HG03575 (cell line): ENCODE results near the gene MPDU1.
"Not testable (repeated sequence)": the region's sequence is repeated elsewhere in the genome, so short reads cannot be mapped to it uniquely, and the experiment has no call there.

Experiments used
- ATAC-seq: cut with Tn5 transposase; IDR thresholded peaks from one replicate; pipeline ENCODE4 v1.9.1; 2021; ENCODE audit not compliant: unreplicated experiment, insufficient number of reproducible peaks, low FRiP score; ENCODE audit errors: extremely low read depth

The MPDU1 gene

GRCh38 chr17:7579001-7579833 lies 4.4 kb upstream of the MPDU1 start, which contains the start of gene CD68:
CD68 (plus strand) TSS chr17:7579638; CDS start chr17:7579678, 40 bp downstream.
- no peak for ATAC-seq

DNA sequence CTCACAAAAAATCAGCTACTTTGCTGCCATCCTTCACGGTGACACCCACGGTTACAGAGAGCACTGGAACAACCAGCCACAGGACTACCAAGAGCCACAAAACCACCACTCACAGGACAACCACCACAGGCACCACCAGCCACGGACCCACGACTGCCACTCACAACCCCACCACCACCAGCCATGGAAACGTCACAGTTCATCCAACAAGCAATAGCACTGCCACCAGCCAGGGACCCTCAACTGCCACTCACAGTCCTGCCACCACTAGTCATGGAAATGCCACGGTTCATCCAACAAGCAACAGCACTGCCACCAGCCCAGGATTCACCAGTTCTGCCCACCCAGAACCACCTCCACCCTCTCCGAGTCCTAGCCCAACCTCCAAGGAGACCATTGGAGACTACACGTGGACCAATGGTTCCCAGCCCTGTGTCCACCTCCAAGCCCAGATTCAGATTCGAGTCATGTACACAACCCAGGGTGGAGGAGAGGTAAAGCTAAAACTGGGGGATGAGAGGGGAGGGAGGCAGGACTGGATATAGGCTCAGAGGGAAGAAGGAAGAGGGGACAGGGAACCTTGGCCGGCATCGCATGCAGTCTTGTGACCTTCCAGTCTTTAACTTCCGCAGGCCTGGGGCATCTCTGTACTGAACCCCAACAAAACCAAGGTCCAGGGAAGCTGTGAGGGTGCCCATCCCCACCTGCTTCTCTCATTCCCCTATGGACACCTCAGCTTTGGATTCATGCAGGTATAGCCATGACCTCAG lies 3.6 kb upstream of the MPDU1 start:
- ATAC-seq: no peak

GRCh38 chr17:7580604-7581575 lies 2.8 kb upstream of the MPDU1 start:
- no peak for ATAC-seq

DNA sequence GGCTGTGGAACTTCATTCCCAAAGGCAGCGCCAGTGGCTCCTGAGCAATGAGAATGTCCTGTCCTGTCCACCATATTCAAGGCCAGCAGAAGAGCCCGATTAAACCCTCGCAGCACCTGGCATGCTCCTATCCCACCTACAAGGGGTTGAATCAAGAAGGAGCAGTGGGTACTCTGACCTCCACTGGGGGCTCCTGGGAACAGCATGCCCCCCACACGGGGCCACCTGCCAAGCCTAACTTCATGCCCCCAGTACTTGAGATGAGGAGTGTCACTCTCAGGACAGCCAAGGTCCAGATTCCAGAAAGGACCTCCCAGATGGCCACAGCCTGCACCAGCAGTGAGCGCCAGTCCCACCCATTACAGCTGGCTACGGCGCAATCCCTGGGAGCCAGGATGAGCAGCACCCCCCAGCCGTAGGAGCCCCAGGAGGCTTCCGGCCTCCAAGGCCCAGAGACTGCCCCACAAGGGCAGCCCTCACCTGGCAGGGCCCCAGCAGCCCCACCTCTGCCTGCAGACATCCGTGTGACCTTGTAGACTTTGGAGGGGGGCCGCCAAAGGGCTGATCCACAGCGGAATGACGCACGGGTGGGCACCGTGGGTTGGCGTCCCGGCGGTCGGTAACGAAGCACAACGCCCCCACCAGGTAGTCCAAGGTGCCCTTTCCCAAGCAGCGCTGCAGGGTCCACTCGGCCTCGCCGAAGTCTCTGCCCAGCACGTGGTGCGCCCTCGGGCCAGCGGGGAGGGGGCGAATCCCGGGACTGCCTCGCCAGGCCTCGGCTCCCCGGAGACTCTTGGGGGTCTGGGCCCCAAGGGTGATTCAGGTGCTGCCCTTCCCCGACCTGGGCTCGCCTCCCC lies 1.0 kb upstream of the MPDU1 start:
- no peak for ATAC-seq

DNA sequence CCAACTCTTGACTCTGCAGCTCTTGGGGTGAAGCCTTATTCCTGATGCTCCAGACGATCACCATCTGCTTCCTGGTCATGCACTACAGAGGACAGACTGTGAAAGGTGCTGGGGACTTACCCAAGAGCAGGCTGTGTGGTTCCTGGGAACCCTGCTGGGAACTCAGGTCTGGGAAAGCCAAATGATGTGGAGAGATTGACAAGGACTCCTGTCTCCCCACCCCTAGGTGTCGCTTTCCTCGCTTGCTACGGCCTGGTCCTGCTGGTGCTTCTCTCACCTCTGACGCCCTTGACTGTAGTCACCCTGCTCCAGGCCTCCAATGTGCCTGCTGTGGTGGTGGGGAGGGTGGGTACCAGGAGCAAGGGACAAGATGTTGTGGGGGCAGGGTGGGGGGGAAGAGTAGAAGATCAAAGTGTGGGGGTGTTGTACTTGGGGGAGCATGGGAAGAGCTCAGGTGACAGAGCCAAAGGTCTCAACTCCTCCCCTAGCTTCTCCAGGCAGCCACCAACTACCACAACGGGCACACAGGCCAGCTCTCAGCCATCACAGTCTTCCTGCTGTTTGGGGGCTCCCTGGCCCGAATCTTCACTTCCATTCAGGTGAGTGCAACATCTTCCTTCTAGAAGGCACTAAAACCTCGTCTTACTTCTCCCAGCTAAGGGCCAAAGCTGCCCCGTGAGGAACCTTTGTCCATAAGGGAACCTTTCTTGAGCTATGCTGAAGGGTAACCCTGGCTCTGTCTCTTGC lies 3.2 kb downstream of the MPDU1 start:
- no peak for ATAC-seq

DNA sequence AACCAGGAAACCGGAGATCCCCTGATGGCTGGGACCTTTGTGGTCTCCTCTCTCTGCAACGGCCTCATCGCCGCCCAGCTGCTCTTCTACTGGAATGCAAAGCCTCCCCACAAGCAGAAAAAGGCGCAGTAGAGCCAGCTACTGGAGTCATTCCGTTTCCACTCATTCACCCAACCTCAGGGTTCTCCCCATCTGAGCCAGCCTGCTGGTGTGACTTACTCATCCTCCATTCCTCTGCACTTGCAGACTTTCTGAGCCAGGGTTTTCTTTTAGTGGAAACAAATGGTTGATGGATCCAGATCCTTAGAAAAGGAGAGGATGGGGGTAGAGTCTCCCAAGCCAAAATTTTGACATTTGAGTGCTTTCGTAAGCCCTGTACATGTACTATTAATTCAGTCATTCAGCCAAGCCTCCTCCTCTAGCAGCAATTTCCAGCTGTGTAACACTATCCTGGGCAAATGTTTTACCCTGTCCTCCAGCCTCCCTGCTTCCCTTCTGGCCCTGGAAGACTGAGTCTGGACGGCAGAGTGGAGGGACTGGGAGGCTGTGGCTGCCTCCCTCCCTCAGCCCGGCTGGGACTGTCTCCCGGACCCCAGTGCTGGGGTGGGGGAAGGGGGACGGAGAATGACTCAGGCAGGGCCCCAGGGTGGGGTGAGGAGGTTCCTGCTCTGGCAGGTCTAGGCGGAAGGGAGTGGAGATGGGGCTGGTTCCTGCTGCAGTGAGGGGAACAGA lies 3.9 kb downstream of the MPDU1 start:
- no peak for ATAC-seq

DNA sequence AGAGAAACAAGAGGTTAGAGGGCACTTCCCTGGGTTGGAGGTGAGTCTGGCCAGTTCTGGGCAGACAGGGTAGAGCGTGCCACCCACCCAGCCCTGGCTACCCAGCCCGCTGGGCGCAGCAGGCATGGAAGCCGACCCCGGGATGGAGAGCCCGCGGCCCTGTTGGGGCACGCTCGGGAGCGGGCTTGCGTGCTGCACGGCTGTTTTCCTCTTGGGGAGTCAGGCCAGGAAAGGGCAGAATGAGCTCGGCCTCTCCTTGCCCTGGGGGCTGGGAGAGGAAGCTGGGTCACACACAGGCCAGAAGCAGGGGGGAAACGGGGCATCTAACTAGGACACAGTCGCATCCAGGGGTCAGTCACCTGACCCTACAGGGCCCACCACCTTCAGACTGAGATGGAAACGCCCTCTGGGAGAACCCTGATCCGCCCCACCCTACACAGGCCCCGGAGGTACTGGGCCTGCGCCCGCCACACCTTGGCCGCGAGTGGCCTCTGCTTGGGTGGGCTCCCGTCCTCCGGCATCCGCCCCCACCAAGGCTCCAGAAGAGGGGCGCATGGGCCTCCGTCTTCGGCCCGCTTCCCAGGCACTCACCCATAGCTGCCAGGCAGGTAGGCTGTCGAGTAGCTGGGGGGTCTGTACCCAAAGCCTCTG lies 5.0 kb downstream of the MPDU1 start:
- ATAC-seq: no peak

GRCh38 chr17:7589204-7589868 lies 5.7 kb downstream of the MPDU1 start:
- ATAC-seq: no peak

DNA sequence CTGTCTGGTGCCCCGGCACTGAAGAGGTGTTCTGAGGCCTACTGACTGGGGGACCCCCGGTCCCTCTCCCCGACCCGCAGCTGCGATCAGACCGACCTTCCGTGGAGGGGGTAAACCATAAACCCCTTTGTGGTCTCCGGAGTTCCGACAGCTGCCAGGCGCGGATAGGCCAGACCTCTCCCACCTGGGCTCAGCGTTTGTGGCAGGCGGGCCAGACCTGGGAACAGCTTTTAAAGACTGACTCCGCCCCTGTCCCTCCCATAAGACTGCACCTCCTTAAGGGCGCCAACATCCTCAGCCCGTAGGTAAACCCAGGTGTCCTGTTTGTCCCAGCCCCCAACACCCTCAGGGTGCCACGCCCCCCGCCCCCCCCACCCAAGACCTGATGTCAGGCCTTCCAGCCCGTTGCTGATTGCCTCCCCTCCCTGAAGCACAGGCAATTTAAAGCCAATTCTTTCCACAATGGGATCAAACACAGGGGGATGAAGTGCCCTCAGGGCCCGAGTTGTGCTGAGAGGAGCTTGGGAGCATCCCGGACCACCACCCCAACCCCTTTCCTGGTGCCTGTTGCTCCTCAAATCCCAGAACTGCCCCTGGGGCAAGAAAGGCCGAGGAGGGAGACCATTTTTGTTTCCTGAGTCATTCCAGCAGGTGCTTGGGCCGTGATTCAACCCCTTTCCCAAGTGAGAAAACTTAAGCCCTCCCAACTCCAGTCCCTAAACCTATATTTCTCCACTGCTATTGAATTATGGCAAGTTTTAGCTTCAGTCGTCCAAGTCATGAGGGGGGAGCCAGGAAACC lies 6.4 kb downstream of the MPDU1 start, which contains the start of gene SOX15:
TSS of gene SOX15 (minus strand) at position 204 of the 801 bp plus-strand sequence. CDS start 418 bp downstream, outside the sequence.
- ATAC-seq: no peak

GRCh38 chr17:7590743-7591142 lies 7.1 kb downstream of the MPDU1 start:
- no peak for ATAC-seq

- ATAC-seq: no peak
Measured at GRCh38 chr17:7591596-7591995, 7.9 kb downstream of the MPDU1 start.

GRCh38 chr17:7592422-7593021 lies 8.9 kb downstream of the MPDU1 start:
- ATAC-seq: no peak

GRCh38 chr17:7593296-7593695 lies 9.6 kb downstream of the MPDU1 start:
- no peak for ATAC-seq

GRCh38 chr17:7597561-7597960 lies 13.9 kb downstream of the MPDU1 start:
- ATAC-seq: not testable (repeated sequence)

DNA sequence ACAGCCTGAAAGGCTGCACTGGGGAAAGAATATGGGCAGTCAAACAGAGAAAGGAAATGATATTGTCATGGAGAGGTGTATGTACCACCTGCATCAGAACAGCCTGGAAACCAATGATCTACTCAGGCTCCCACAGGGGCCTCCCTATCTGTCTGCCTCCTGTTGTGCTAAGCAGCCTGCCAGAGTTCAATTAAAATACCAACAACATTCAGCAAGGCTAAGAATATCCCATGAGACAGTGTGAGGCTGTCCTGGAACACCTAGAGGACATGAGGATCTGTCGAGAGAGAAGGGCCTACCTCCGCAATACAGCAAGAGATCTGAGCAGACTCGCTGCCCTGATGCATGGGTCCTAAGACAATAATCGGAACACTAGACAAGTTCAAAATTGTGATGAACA lies 22.6 kb downstream of the MPDU1 start:
- ATAC-seq: no peak
